Nucleus accumbens (tissue), 56 donors: ENCODE data around the gene TSFM.
A peak's percentile ranks its signal among the peaks of the same experiment; 100 is the strongest.

ENCODE experiments used
- DNase-seq, 56 donors: peaks; one replicate each; lab custom pipeline; 2025; lab: John Stamatoyannopoulos, UW

TSFM gene

GRCh38 chr12:57826966-57827365 is 44.4 kb downstream of the TSFM start:
- DNase-seq, result no peak

GRCh38 chr12:57829025-57829777 is 46.6 kb downstream of the TSFM start:
- no peak for DNase-seq

- no peak for DNase-seq
Observed at GRCh38 chr12:57830393-57830792, 47.8 kb downstream of the TSFM start.

GRCh38 chr12:57832966-57833365 is 50.4 kb downstream of the TSFM start:
- no peak for DNase-seq

GRCh38 chr12:57833672-57834071 is 51.1 kb downstream of the TSFM start:
- no peak for DNase-seq

GRCh38 chr12:57834086-57834876 is 51.7 kb downstream of the TSFM start:
- DNase-seq, result no peak

- no peak for DNase-seq
Observed at GRCh38 chr12:57835366-57836288, 53.0 kb downstream of the TSFM start.

GRCh38 chr12:57836442-57837375 is 54.1 kb downstream of the TSFM start:
- DNase-seq, result peak in 41 of 56 donors; percentile 8 to 76 (median 32)

- no peak for DNase-seq
Observed at GRCh38 chr12:57837864-57838562, 55.4 kb downstream of the TSFM start.

GRCh38 chr12:57838594-57839302 is 56.2 kb downstream of the TSFM start:
- no peak for DNase-seq

GRCh38 chr12:57839996-57840395 is 57.4 kb downstream of the TSFM start:
- DNase-seq, result no peak

GRCh38 chr12:57840726-57841125 is 58.1 kb downstream of the TSFM start:
- DNase-seq, result no peak

- no peak for DNase-seq
Observed at GRCh38 chr12:57841445-57841844, 58.9 kb downstream of the TSFM start.

- no peak for DNase-seq
Observed at GRCh38 chr12:57842342-57843294, 60.0 kb downstream of the TSFM start.

GRCh38 chr12:57844709-57845477 is 62.3 kb downstream of the TSFM start:
- DNase-seq, result peak in 40 of 56 donors; percentile 11 to 73 (median 44)
